ENCODE results near the gene HABP4.

DNA sequence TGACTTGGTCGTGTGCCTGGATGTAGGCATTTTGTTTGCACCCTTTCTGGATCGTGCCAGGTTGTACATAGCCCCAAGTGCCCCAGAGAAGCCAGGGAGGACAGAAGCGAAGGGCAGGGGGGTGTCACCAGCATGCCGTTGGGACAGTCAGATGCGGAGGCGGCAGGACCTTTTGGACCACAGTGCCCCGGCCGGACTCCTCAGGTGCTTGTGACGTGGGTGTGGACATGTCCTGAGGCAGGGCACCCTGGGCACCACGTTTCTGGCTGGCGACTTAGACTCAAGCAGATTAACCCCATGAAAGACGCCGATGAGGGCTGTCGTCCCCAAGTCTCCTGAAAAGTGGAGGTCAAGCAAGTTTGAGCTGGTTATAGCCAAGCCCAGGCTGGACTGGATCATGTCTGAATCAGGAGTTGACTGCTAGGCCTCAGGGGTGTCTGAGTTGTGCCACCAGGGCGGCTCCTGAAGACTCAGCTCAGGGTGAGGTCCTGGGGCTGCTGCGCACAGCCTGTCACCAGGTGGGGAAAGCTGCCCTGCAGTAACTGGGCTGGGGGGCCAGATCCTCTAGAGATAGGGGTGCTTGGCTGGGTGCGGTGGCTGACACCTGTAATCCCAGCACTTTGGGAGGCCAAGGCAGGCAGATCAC, 42.0 kb downstream of the HABP4 start:
- TF ChIP-seq, protein P1, sequence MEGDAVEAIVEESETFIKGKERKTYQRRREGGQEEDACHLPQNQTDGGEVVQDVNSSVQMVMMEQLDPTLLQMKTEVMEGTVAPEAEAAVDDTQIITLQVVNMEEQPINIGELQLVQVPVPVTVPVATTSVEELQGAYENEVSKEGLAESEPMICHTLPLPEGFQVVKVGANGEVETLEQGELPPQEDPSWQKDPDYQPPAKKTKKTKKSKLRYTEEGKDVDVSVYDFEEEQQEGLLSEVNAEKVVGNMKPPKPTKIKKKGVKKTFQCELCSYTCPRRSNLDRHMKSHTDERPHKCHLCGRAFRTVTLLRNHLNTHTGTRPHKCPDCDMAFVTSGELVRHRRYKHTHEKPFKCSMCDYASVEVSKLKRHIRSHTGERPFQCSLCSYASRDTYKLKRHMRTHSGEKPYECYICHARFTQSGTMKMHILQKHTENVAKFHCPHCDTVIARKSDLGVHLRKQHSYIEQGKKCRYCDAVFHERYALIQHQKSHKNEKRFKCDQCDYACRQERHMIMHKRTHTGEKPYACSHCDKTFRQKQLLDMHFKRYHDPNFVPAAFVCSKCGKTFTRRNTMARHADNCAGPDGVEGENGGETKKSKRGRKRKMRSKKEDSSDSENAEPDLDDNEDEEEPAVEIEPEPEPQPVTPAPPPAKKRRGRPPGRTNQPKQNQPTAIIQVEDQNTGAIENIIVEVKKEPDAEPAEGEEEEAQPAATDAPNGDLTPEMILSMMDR (IDR thresholded peaks at IDR 0.05), result no peak
- TF ChIP-seq SP1 (CRISPR knock-in tag; conservative IDR thresholded peaks at IDR 0.05) (no peak), ZBTB21 (CRISPR knock-in tag; IDR thresholded peaks at IDR 0.05; ENCODE audit: borderline replicate concordance) (no peak), NR3C1 (CRISPR knock-in tag; conservative IDR thresholded peaks at IDR 0.05; ENCODE audit: low read depth) (no peak), SOX15 (CRISPR knock-in tag; IDR thresholded peaks at IDR 0.05) (no peak), ZNF232 (CRISPR knock-in tag; IDR thresholded peaks at IDR 0.05) (no peak)
- TF ChIP-seq, protein P2, sequence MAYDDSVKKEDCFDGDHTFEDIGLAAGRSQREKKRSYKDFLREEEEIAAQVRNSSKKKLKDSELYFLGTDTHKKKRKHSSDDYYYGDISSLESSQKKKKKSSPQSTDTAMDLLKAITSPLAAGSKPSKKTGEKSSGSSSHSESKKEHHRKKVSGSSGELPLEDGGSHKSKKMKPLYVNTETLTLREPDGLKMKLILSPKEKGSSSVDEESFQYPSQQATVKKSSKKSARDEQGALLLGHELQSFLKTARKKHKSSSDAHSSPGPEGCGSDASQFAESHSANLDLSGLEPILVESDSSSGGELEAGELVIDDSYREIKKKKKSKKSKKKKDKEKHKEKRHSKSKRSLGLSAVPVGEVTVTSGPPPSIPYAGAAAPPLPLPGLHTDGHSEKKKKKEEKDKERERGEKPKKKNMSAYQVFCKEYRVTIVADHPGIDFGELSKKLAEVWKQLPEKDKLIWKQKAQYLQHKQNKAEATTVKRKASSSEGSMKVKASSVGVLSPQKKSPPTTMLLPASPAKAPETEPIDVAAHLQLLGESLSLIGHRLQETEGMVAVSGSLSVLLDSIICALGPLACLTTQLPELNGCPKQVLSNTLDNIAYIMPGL (CRISPR knock-in tag; IDR thresholded peaks at IDR 0.05), result no peak
- TF ChIP-seq, protein P3, sequence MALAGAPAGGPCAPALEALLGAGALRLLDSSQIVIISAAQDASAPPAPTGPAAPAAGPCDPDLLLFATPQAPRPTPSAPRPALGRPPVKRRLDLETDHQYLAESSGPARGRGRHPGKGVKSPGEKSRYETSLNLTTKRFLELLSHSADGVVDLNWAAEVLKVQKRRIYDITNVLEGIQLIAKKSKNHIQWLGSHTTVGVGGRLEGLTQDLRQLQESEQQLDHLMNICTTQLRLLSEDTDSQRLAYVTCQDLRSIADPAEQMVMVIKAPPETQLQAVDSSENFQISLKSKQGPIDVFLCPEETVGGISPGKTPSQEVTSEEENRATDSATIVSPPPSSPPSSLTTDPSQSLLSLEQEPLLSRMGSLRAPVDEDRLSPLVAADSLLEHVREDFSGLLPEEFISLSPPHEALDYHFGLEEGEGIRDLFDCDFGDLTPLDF (CRISPR knock-in tag; IDR thresholded peaks at IDR 0.05), result no peak
